ENCODE data around the gene KRTAP21-2.

KRTAP21-2 gene

DNA sequence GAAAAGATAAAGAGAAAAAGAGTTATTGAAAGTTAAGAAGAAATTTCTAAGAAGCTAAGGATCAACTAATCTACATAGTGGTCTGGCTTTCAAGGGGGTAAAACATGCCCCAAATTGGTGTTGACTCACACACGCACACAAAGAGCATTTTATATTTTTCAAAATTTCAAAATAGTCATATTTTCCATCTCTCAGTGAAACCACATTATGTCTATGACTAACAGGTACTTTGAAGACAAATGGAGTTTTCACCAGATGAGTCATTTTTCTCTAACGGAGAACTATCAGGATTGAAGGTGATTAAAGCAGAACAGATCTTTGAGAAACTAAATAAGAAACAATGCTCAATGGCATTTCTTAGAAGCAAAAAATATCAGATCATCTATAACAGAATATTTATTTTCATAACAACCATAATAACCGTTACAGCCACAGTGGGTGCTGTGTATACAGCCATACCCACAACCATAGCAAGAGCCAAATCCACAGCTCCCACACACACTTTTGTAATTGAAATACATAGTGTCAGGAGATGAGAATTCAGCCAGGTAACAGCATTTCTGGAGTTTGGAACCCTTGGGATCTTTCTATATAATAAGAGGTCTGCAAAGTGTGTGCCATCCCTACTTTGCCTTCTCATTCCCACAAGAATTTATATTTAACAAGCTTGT is 28.7 kb downstream of the KRTAP21-2 start, which contains the start of gene KRTAP21-3:
Gene KRTAP21-3, minus strand, starts transcription at position 539 of the 671 bp plus-strand sequence. Its CDS starts 18 bp downstream, at position 521.
- H3K4me3 ChIP-seq (ENCODE audit: low read depth, low read length): no peak within 1 kb of the TSS
- H3K36me3 ChIP-seq (replicated peaks): no peaks in the 10 kb centered on the region
- TF ChIP-seq, protein P1, sequence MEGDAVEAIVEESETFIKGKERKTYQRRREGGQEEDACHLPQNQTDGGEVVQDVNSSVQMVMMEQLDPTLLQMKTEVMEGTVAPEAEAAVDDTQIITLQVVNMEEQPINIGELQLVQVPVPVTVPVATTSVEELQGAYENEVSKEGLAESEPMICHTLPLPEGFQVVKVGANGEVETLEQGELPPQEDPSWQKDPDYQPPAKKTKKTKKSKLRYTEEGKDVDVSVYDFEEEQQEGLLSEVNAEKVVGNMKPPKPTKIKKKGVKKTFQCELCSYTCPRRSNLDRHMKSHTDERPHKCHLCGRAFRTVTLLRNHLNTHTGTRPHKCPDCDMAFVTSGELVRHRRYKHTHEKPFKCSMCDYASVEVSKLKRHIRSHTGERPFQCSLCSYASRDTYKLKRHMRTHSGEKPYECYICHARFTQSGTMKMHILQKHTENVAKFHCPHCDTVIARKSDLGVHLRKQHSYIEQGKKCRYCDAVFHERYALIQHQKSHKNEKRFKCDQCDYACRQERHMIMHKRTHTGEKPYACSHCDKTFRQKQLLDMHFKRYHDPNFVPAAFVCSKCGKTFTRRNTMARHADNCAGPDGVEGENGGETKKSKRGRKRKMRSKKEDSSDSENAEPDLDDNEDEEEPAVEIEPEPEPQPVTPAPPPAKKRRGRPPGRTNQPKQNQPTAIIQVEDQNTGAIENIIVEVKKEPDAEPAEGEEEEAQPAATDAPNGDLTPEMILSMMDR (IDR thresholded peaks at IDR 0.05; ENCODE audit: low read depth, low read length, missing control alignments): no peak
- H3K27ac ChIP-seq: no peak within 1 kb of the TSS
- in situ Hi-C loops (cut with HindIII; ENCODE audit: low pct_ligation_motif_present, low sequenced_read_pairs): no loop called here
- DNase-seq: no peak
- H3K27me3 ChIP-seq (replicated peaks): no peaks in the 10 kb centered on the region

DNA sequence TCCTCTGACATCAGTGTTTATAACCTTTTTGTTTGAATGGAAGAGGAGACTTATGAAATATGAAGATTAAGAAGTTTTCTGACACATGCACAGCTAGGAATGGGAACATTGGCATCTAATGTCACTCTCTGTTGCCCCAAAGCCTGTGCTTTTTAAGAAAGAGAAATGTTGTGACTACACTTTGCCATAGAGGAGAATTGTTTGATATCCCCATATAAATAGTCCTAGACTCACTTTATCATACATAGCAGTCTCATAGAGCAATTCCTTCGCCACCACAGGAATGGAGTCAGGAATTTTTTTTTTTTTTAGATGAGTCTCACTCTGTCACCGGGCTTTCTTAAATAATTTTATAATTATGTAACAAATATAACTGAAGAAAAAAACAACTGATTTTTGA is 30.0 kb downstream of the KRTAP21-2 start:
- Histone ChIP-seq H3K27ac (no peak overlapping the region), H3K27me3 (replicated peaks) (no peaks in the 10 kb centered on the region), H3K4me3 (ENCODE audit: low read depth, low read length) (no peak overlapping the region), H3K36me3 (replicated peaks) (no peaks in the 10 kb centered on the region)
- DNase-seq: no peak
- in situ Hi-C loops (cut with HindIII; ENCODE audit: low pct_ligation_motif_present, low sequenced_read_pairs): no loop called here
- TF ChIP-seq, protein P1 (IDR thresholded peaks at IDR 0.05; ENCODE audit: low read depth, low read length, missing control alignments): no peak

DNA sequence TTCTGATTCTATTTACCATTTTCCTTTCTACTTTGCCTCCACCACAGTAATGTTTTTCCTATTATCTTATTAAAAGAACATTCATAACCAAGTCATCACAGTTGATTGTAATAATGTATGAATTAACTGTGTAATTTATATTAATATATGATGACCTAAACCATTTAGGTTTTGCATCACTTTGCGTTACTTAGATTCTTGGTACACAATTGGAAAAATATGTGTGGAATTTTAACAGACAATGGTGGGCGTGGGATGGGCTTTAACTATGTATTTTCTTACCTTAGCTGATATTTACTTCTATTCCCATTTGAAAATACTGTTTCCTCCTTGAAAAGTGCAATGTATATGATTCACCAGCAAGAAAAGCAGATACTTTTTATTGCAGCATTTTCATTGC is 32.1 kb downstream of the KRTAP21-2 start:
- no peak overlapping the region for H3K4me3 ChIP-seq (ENCODE audit: low read depth, low read length)
- in situ Hi-C loops (cut with HindIII; ENCODE audit: low pct_ligation_motif_present, low sequenced_read_pairs): no loop called here
- no peak for DNase-seq

DNA sequence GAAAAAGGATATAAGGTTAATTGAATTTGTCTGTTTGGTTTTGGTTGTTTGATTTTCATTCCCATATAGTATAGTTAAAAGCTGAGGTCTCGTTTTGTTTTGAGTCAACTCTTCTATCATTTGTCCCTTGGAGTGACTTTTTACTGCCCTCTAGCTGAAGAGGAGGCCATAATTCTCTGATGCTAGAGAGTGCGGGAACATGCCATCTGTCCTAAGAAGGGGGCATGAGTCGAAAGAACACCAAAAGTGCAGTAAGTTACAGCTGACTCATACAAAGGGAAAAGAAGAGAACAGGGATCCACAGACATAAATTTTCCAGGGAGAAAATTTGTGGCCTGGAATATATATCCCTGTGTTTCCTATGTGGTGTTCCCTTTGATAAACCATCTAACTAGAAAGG is 32.6 kb downstream of the KRTAP21-2 start:
- Histone ChIP-seq H3K27me3 (replicated peaks) (no peaks in the 10 kb centered on the region), H3K36me3 (replicated peaks) (no peaks in the 10 kb centered on the region), H3K27ac (no peak overlapping the region), H3K4me3 (ENCODE audit: low read depth, low read length) (no peak overlapping the region)
- TF ChIP-seq, protein P1 (IDR thresholded peaks at IDR 0.05; ENCODE audit: low read depth, low read length, missing control alignments): no peak
- in situ Hi-C loops (cut with HindIII; ENCODE audit: low pct_ligation_motif_present, low sequenced_read_pairs): no loop called here
- no peak for DNase-seq

More for the DNA sequence above, 32.1 kb downstream of the KRTAP21-2 start:
- H3K36me3 ChIP-seq (replicated peaks): no peaks in the 10 kb centered on the region
- no peak overlapping the region for H3K27ac ChIP-seq
- TF ChIP-seq, protein P1 (IDR thresholded peaks at IDR 0.05; ENCODE audit: low read depth, low read length, missing control alignments): no peak
- no peaks in the 10 kb centered on the region for H3K27me3 ChIP-seq (replicated peaks)

DNA sequence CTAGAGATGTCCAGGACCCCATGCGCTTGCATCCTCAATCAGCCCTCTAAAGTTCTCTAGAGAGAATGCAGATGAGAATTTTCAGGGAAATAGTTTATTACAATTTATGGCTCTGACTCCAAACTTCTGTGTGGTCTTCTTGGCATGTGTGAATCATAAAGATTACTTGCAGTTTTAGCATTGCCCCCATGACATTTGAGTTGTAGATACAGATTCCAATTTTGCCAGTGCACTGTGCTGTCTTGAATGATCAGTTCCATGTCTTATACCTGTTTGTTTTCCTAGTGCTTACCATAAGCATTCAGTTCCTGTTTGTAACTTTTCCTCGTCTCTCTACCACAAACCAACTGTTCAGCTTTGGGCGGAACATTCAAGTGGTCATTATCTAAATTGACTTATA is 33.3 kb downstream of the KRTAP21-2 start:
- Histone ChIP-seq H3K27ac (no peak overlapping the region), H3K4me3 (ENCODE audit: low read depth, low read length) (no peak overlapping the region), H3K36me3 (replicated peaks) (no peaks in the 10 kb centered on the region), H3K27me3 (replicated peaks) (no peaks in the 10 kb centered on the region)
- TF ChIP-seq, protein P1 (IDR thresholded peaks at IDR 0.05; ENCODE audit: low read depth, low read length, missing control alignments): no peak
- no peak for DNase-seq
- in situ Hi-C loops (cut with HindIII; ENCODE audit: low pct_ligation_motif_present, low sequenced_read_pairs): no loop called here

DNA sequence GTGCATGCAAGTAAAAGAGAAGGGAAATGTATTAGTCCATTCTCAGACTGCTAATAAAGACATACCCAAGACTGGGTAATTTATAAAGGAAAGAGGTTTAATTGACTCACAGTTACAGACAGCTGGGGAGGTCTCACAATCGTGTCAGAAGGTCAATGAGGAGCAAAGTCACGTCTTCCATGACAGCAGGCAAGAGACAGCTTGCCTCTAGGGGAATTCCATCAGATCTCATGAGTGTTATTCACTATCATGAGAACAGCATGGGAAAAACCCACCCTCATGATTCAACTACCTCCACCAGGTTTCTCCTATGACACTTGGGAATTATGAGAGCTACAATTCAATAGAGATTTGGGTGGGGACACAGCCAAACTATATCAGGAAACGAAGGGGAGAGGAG is 36.6 kb downstream of the KRTAP21-2 start:
- Histone ChIP-seq H3K4me3 (ENCODE audit: low read depth, low read length) (no peak overlapping the region), H3K36me3 (replicated peaks) (no peaks in the 10 kb centered on the region), H3K27ac (no peak overlapping the region), H3K27me3 (replicated peaks) (no peaks in the 10 kb centered on the region)
- TF ChIP-seq, protein P1 (IDR thresholded peaks at IDR 0.05; ENCODE audit: low read depth, low read length, missing control alignments): no peak
- in situ Hi-C loops (cut with HindIII; ENCODE audit: low pct_ligation_motif_present, low sequenced_read_pairs): no loop called here
- no peak for DNase-seq
